Measurements from ENCODE around the gene CRCP.
"Not testable (repeated sequence)": the region's sequence is repeated elsewhere in the genome, so short reads cannot be mapped to it uniquely, and the experiment has no call there.

CRCP gene

DNA sequence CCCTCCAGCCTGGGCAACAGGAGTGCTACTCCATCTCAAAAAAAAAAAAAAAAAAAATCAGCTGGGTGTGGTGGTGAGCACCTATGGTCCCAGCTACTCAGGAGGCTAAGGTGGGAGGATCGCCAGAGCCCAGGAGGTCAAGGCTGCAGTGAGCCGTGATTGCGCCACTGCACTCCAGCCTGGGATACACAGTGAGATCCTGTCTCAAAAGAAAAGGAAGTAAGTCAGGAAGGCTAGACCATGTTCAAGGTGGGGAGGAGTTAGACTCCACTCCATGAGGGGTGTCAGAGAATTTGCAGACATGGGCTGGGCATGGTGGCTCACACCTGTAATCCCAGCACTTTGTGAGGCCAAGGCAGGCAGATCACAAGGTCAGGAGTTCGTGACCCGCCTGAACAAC lies 6.2 kb upstream of the CRCP start:
- H3K36me3 ChIP-seq (ENCODE audit: control insufficient read depth, insufficient read depth, low read length); H3K27me3 ChIP-seq (ENCODE audit: control insufficient read depth, insufficient read depth, low read length); H3K27ac ChIP-seq (ENCODE audit: low read length); H3K9me3 ChIP-seq (ENCODE audit: control insufficient read depth, insufficient read depth, low read length); H3K4me1 ChIP-seq (ENCODE audit: control insufficient read depth, insufficient read depth, low read length); H3K4me3 ChIP-seq (ENCODE audit: low read length); DNase-seq (ENCODE audit: low read depth, low spot score): not testable (repeated sequence)
- no CpG with 5 or more reads among the region's 5 CpGs for WGBS (ENCODE audit: insufficient coverage, insufficient read length)

DNA sequence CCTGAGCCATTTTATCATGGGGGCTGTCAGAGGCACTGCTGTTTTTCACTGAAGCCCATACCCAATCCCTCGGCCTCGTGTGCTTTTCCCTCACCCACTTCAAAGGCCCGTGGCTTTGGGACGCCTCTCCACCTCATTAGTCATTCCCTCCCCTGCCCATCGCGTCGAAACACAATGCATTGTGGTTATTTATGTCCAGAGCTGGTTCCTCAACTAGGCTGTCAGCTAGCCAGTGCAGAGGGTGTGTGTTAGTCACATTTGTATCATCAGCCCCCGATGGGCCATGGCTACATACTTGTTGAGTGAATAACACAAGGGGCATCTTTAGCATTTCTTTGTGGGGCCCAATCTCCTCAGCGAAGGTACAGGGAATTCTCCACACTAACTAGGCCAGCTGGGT lies 3.8 kb upstream of the CRCP start:
- H3K4me3 ChIP-seq (ENCODE audit: low read length) = no peak overlapping the region
- H3K9me3 ChIP-seq (ENCODE audit: control insufficient read depth, insufficient read depth, low read length) = no peaks in the 10 kb centered on the region
- no peak overlapping the region for H3K27ac ChIP-seq (ENCODE audit: low read length)
- H3K27me3 ChIP-seq (ENCODE audit: control insufficient read depth, insufficient read depth, low read length) = no peaks in the 10 kb centered on the region
- H3K36me3 ChIP-seq (ENCODE audit: control insufficient read depth, insufficient read depth, low read length) = no peaks in the 10 kb centered on the region
- no peak for DNase-seq (ENCODE audit: low read depth, low spot score)
- no CpG with 5 or more reads among the region's 9 CpGs for WGBS (ENCODE audit: insufficient coverage, insufficient read length)
- no peaks in the 10 kb centered on the region for H3K4me1 ChIP-seq (ENCODE audit: control insufficient read depth, insufficient read depth, low read length)

DNA sequence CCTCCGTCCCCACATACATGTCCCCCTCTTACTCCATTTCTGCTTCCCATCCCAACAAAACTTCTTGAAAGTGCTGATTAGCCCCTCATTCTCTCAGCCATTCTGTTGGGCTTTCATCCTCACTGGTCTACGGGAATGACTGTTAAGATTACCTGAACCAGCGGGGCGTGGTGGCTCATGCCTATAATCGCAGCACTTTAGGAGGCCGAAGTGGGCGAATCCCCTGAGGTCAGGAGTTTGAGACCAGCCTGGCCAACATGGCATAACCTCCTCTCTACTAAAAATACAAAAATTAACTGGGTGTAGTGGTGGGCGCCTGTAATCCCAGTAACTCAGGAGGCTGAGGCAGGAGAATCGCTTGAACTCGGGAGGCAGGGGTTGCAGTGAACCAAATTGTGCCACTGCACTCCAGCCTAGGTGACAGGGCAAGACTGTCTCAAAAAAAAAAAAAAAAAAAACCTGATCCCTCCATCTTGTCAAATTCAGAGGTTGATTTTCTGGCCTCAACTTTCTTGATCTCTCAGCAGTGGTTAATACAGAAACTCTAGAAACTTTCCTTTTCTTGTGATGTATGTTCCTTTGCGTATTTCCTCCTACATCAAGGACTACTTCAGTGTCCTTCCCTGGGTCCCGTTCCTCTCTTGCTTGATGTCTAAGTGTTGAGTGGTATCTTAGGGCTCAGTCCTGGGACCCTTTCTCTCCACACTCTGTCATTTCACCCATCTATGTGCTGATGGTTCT lies 2.2 kb downstream of the CRCP start:
- H3K9me3 ChIP-seq (ENCODE audit: control insufficient read depth, insufficient read depth, low read length); H3K4me1 ChIP-seq (ENCODE audit: control insufficient read depth, insufficient read depth, low read length); H3K27me3 ChIP-seq (ENCODE audit: control insufficient read depth, insufficient read depth, low read length); H3K4me3 ChIP-seq (ENCODE audit: low read length); H3K27ac ChIP-seq (ENCODE audit: low read length); H3K36me3 ChIP-seq (ENCODE audit: control insufficient read depth, insufficient read depth, low read length); DNase-seq (ENCODE audit: low read depth, low spot score): not testable (repeated sequence)
- WGBS (ENCODE audit: insufficient coverage, insufficient read length) = no CpG with 5 or more reads among the region's 12 CpGs

DNA sequence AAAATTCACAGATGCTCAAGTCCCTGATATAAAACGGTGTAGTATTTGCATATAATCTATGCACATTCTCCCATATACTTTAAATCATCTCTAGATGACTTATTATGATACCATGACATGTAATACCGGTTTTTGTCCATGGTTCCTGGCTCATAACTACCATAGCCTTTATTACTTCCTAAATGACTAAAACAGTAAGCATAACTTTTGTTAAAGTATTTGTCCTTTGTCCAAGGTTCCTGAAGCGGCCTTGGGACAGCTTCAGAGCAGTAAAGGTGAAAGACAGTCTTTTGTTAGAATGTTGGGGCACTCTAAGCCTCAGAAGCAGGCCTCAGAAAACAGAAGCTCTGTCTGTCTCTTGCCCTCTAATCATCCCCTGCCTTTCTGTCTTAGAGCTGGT lies 4.0 kb downstream of the CRCP start:
- no peak overlapping the region for H3K27ac ChIP-seq (ENCODE audit: low read length)
- no peaks in the 10 kb centered on the region for H3K27me3 ChIP-seq (ENCODE audit: control insufficient read depth, insufficient read depth, low read length)
- no peak for DNase-seq (ENCODE audit: low read depth, low spot score)
- no peaks in the 10 kb centered on the region for H3K4me1 ChIP-seq (ENCODE audit: control insufficient read depth, insufficient read depth, low read length)
- no peaks in the 10 kb centered on the region for H3K9me3 ChIP-seq (ENCODE audit: control insufficient read depth, insufficient read depth, low read length)
- no peaks in the 10 kb centered on the region for H3K36me3 ChIP-seq (ENCODE audit: control insufficient read depth, insufficient read depth, low read length)
- H3K4me3 ChIP-seq (ENCODE audit: low read length) = no peak overlapping the region
- no CpG with 5 or more reads among the region's 3 CpGs for WGBS (ENCODE audit: insufficient coverage, insufficient read length)

DNA sequence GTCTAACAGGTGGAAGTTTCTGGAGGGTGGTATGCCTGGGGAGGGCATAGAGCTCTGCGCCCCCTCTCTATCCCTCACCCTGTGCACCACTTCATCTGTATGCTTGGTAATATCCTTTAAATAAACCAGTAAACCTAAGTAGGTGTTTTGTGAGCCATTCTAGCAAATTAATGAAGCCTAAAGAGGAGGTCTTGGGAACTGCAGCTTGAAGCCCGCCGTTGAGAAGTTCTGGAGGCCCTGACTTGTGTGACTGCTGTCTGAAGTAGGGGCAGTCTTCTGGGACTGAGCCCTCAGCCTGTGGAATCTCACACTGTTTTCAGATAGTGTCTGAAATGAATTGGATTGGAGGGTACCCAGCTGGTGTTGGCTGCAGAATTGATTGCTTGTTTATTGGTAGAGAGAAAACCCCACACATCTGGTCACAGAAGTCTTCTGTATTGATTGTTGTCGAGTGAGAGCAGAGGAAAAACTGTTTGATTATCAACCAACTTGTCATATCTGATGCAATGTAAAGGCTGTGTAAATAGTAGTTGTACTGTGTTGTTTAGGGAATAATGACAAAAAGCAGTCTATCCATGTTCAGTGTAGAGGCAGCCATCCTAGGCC lies 4.7 kb downstream of the CRCP start:
- WGBS (ENCODE audit: insufficient coverage, insufficient read length) = no CpG with 5 or more reads among the region's 4 CpGs
- Histone ChIP-seq H3K4me3 (ENCODE audit: low read length) (no peak overlapping the region), H3K36me3 (ENCODE audit: control insufficient read depth, insufficient read depth, low read length) (no peaks in the 10 kb centered on the region), H3K27me3 (ENCODE audit: control insufficient read depth, insufficient read depth, low read length) (no peaks in the 10 kb centered on the region), H3K27ac (ENCODE audit: low read length) (no peak overlapping the region), H3K4me1 (ENCODE audit: control insufficient read depth, insufficient read depth, low read length) (no peaks in the 10 kb centered on the region), H3K9me3 (ENCODE audit: control insufficient read depth, insufficient read depth, low read length) (no peaks in the 10 kb centered on the region)
- no peak for DNase-seq (ENCODE audit: low read depth, low spot score)

DNA sequence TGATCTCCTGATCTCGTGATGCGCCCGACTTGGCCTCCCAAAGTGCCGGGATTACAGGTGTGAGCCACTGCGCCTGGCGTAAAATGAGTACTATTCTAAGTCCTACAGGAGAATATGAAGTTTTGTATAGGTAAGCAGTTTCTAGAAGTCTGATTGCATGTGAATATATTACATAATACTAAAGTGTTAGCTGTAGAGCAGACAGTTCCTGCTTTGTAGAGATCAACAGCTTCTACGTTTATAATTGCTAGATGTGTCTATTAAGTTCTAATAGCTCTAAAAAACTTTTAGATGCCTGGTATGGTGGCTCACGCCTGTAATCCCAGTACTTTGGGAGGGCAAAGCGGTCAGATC lies 8.5 kb downstream of the CRCP start:
- DNase-seq (ENCODE audit: low read depth, low spot score) = no peak
- no CpG with 5 or more reads among the region's 9 CpGs for WGBS (ENCODE audit: insufficient coverage, insufficient read length)
- no peaks in the 10 kb centered on the region for H3K4me1 ChIP-seq (ENCODE audit: control insufficient read depth, insufficient read depth, low read length)
- no peaks in the 10 kb centered on the region for H3K27me3 ChIP-seq (ENCODE audit: control insufficient read depth, insufficient read depth, low read length)
- H3K27ac ChIP-seq (ENCODE audit: low read length) = no peak overlapping the region
- H3K4me3 ChIP-seq (ENCODE audit: low read length) = no peak overlapping the region
- H3K9me3 ChIP-seq (ENCODE audit: control insufficient read depth, insufficient read depth, low read length) = no peaks in the 10 kb centered on the region
- H3K36me3 ChIP-seq (ENCODE audit: control insufficient read depth, insufficient read depth, low read length) = no peaks in the 10 kb centered on the region

DNA sequence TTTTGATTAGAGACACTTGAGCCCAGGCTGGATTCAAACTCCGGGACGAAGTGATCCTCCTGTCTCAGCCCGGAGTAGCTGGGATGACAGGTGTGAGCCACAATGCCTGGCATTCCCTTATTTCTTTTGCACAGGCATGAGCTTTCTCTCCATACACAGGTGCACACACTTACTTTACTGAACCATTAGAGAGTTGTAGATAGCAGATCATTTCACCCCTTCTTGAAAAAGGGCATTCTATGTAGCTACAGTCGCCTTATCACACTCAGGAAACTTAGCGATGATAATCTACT lies 9.9 kb downstream of the CRCP start:
- WGBS (ENCODE audit: insufficient coverage, insufficient read length) = no CpG with 5 or more reads among the region's 5 CpGs
- H3K4me1 ChIP-seq (ENCODE audit: control insufficient read depth, insufficient read depth, low read length); H3K9me3 ChIP-seq (ENCODE audit: control insufficient read depth, insufficient read depth, low read length); H3K27me3 ChIP-seq (ENCODE audit: control insufficient read depth, insufficient read depth, low read length); DNase-seq (ENCODE audit: low read depth, low spot score); H3K4me3 ChIP-seq (ENCODE audit: low read length); H3K36me3 ChIP-seq (ENCODE audit: control insufficient read depth, insufficient read depth, low read length); H3K27ac ChIP-seq (ENCODE audit: low read length): not testable (repeated sequence)

DNA sequence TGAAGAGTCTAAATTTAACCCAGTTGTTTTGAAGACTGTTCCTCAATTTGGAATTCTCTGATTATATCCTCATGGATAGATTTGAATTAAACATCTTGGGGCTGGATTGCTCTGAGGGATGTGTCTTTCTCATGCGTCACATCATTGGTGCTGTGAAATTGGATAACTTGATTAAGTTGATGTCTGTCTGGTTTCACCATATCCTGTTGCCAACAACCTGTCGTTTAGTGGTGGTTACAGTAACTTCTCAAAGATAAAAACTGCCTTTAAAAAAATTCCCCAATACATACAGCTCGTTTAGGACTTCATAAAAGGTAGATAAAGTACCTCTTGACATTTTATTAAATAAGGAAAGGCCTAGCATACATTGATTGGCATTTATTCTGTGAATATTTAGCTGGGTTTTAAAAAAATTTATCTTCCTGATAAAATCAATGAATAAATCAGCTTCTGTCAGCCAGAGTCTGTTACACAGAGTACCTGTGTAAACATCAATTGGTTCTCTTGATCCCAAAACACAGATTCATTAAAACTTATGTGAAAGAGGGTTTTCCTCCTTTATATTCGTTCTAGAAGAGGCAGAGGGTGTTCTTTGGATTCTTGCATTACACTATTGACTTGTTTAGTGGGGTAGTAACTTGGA lies 10.5 kb downstream of the CRCP start:
- no peak overlapping the region for H3K27ac ChIP-seq (ENCODE audit: low read length)
- no CpG with 5 or more reads among the region's 4 CpGs for WGBS (ENCODE audit: insufficient coverage, insufficient read length)
- no peak for DNase-seq (ENCODE audit: low read depth, low spot score)

DNA sequence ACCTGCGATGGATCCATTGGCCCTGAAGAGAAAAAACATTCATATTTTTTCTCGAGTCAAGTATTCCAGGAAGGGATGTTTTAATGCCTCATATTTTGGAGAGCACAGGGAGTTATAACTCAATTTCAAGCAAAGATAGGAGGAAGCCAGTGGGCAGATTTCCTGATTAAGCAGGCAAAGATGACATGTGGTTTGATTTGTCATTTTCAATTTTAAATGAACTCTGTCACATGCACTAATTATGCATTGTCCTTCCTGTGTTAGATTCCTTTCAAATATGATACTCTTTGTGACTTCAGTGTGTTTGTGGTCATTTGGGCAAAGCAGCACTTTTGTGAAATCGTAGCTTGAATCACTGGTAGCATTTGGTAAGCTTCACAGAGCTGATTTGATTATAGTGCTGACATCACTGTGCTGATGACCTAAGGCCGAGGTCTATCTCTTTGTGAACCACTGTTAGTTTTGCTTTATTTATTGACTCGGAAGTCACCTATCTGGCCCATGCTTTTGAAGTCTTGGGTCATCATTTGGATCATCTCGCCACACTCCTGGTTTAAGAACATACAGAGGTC lies 11.2 kb downstream of the CRCP start:
- DNase-seq (ENCODE audit: low read depth, low spot score); H3K9me3 ChIP-seq (ENCODE audit: control insufficient read depth, insufficient read depth, low read length); H3K4me1 ChIP-seq (ENCODE audit: control insufficient read depth, insufficient read depth, low read length); H3K36me3 ChIP-seq (ENCODE audit: control insufficient read depth, insufficient read depth, low read length); H3K27me3 ChIP-seq (ENCODE audit: control insufficient read depth, insufficient read depth, low read length); H3K27ac ChIP-seq (ENCODE audit: low read length); H3K4me3 ChIP-seq (ENCODE audit: low read length): not testable (repeated sequence)
- WGBS (ENCODE audit: insufficient coverage, insufficient read length) = no CpG with 5 or more reads among the region's 6 CpGs

More for the DNA sequence above, 10.5 kb downstream of the CRCP start:
- Histone ChIP-seq H3K36me3 (ENCODE audit: control insufficient read depth, insufficient read depth, low read length) (no peaks in the 10 kb centered on the region), H3K27me3 (ENCODE audit: control insufficient read depth, insufficient read depth, low read length) (no peaks in the 10 kb centered on the region), H3K9me3 (ENCODE audit: control insufficient read depth, insufficient read depth, low read length) (no peaks in the 10 kb centered on the region), H3K4me3 (ENCODE audit: low read length) (no peak overlapping the region), H3K4me1 (ENCODE audit: control insufficient read depth, insufficient read depth, low read length) (no peaks in the 10 kb centered on the region)

DNA sequence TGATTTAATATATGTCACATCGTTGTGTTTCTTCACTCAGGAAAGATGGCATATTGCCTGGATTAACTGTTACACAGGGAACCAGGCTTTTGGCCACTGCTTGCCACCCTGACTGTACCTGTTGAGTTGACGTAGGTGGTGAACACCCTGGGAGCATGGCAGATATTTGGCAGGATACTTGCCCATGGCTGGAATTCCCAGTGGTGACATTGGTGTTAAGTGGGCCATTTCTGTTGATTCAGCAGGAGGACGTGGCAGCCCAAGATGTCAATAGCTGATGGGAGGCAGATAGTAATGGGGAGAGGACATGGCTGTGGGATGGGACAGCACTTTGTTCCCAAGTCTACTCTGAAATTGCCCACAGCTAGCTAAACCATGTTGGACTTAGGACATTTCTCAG lies 12.5 kb downstream of the CRCP start:
- not testable (repeated sequence) for H3K4me3 ChIP-seq (ENCODE audit: low read length); H3K27ac ChIP-seq (ENCODE audit: low read length); H3K4me1 ChIP-seq (ENCODE audit: control insufficient read depth, insufficient read depth, low read length); H3K36me3 ChIP-seq (ENCODE audit: control insufficient read depth, insufficient read depth, low read length); H3K27me3 ChIP-seq (ENCODE audit: control insufficient read depth, insufficient read depth, low read length); H3K9me3 ChIP-seq (ENCODE audit: control insufficient read depth, insufficient read depth, low read length); DNase-seq (ENCODE audit: low read depth, low spot score)
- WGBS (ENCODE audit: insufficient coverage, insufficient read length) = no CpG with 5 or more reads among the region's 3 CpGs

Data from iPS DF 6.9 (cell line).